H7 (cell line): Measurements from ENCODE around the gene SPTB. TPM values are rescaled to one million over a fixed set of nuclear protein-coding genes. Genes with fewer than 3 reads are reported as not detected.

Experiments used
- total RNA-seq: library from RNA; depleted of rRNA; stranded (reverse); fragments of >200 nt; shearing (Covaris generic); gene quantifications from 2 replicates; pipeline ENCODE4 v1.2.3, GENCODE V29; 2014; rRNA removed

Gene SPTB
- total RNA-seq, 1 experiment from 2014 or later: 0.17 TPM

Other genes with a start within 250 kb of the SPTB start
- 36.7 and 47.0 TPM in 2 replicates for gene PLEKHG3, start 175.5 kb downstream of the SPTB start, total RNA-seq
- 19.5 and 21.9 TPM in 2 replicates for gene CHURC1, start 34.5 kb upstream of the SPTB start, total RNA-seq
- 0.63 and 1.3 TPM in 2 replicates for gene GPX2, start 62.8 kb upstream of the SPTB start, total RNA-seq
- 43.9 and 48.3 TPM in 2 replicates for gene RAB15, start 92.4 kb upstream of the SPTB start, total RNA-seq
- 10.5 and 11.4 TPM in 2 replicates for gene FNTB, start 107.0 kb upstream of the SPTB start, total RNA-seq
- 20.3 and 21.6 TPM in 2 replicates for gene MAX, start 222.6 kb upstream of the SPTB start, total RNA-seq